Measurements from ENCODE around the gene KCNG4.
"Not testable (repeated sequence)": the region's sequence is repeated elsewhere in the genome, so short reads cannot be mapped to it uniquely, and the experiment has no call there.

The KCNG4 gene

DNA sequence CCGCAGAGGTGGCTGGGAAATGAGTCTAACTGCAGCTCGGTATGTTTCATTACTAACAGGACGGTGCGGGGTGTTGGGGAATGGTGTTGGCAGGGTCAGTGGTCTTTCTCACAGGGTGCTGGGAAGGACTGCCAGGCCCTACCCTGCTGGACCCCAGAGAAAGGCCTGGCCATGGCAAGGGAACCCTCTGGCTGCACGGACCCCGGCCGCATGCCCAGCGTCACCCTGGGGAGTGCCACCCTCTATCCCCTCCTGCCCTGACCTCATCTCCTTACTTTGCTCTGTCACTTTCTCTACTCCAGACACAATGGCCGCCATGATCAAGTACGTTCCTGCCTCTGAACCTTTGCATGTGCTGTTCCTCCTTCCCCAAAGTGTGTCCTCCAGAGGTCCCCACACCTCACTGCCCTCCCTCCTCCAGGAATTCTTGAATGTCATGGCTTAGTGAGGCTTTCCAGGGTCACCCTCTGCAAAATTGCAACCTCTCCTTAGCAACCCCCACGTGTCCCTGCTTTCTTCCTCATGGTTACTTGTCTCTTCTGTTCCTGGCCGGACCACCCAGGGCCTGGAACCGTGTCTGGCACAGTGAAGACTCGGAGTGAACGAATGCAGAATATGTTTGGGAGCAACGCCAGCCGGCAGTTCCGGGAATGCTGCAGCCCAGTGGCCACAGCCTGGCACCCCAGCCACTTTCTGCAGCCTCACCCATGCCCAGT is 33.7 kb downstream of the KCNG4 start:
- DNase-seq: no peak

DNA sequence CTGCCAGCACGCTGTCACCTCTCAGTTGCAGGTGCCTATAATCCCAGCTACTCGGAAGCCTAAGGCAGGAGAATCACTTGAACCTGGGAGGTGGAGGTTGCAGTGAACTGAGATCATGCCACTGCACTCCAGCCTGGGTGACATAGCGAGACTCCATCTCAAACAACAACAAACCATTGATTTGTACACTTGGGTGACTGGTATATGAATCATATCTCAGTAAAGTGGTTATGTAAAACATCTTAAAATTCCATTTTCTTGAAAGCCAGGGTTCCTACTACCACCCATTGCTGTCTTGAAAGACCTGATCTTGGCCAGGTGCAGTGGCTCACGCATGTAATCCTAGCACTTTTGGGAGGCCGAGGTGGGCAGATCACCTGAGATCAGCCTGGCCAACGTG is 34.7 kb downstream of the KCNG4 start:
- not testable (repeated sequence) for DNase-seq

DNA sequence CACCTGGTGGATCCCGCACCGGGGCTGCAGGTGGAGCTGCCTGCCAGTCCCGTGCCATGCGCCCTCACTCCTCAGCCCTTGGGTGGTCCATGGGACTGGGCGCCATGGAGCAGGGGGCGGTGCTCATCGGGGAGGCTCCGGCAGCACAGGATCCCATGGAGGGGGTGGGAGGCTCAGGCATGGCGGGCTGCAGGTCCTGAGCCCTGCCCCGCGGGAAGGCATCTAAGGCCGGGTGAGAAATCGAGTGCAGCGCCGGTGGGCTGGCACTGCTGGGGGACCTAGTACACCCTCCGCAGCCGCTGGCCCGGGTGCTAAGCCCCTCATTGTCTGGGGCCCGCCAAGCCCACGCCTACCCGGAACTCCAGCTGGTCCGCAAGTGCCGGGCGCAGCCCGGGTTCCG is 35.3 kb downstream of the KCNG4 start:
- DNase-seq: not testable (repeated sequence)

DNA sequence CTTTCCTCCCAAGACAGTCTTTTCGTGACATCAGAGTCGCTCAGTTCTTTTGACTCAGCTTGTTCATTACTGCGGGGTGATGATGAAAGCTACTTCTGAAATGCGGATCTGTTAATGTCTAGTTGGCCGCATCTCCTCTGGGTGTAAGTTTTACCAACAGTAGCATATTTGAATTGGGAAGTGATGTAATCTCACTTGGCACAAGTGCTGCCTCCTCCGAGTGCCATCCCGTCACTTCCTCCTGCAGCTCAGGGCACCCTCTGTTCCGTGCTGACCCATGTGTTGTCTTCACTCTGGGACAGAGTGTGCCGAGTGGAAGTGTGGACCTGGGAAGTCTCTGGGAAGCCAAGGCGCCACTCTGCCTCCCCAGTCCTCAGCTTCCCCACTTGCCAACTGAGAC is 40.0 kb downstream of the KCNG4 start:
- DNase-seq: no peak

DNA sequence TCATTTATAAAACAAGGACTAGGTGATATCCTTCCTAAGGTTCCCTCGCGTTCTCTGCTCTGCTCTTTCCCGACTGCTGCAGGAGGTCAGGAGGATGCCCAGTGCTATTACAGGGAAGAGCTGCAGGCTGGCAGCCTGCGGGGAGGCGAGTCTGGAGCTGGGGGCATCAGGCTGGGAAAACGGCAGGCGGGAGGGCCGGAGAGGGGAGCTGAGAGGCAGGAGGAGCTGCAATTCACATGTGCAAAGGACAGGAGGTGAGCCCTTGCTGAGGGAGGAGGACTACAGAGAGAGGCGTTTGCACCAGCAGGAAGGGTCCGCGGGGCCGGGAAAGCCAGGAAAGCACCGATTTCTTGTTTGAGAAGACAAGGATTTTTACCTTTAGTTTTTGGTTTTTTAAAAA is 40.7 kb downstream of the KCNG4 start:
- no peak for DNase-seq

DNA sequence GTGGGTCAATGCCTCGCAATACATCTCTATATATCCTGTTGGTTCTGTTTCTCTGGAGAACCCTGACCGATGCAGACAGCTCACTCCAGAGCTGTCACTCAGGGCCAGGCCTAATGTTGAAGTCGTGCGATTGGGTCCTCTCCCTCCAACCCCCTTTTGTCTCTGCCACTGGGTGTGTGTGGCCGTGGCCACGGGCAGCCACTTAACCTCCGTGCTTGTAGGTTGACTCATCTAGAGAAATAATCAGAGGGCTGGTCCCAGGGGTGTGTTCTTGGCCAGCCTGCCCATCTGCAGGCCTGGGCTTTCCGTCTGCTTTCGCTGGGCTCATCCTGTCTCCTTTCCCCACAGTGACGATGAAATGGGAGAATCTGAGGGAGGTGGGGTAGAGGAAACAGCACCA is 41.4 kb downstream of the KCNG4 start:
- DNase-seq: no peak

DNA sequence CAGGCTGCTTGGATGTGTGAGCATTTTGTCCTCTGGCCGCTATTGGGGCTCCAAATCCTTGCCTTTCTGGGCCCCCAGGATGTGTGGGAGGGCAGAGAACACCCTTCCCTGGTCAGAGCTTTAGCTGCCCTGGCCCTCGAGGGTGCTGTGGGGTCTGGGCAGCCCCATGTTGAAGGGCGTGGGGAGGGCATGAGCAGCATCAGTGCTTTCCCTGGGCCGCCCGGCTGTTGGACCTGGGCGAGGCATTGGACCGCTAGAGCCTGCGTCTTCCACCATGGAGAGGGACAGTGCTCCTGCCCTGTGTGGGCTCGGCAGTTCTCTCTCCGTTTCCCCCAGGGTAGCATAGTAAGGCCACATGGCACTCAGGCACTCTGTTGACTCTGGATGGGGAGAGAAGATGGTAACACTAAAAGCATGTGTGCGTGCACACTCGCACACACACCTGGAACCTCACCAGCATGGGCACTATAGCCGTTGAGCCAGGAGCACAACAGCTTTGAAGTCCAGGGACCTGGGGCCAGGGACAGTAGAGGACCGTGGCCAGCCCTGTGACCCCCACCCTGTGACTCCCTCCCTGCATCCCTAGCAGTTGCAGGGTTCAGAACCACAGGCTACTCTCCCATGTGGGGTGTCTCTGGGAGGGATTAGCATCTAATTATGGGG is 42.2 kb downstream of the KCNG4 start:
- DNase-seq: no peak

DNA sequence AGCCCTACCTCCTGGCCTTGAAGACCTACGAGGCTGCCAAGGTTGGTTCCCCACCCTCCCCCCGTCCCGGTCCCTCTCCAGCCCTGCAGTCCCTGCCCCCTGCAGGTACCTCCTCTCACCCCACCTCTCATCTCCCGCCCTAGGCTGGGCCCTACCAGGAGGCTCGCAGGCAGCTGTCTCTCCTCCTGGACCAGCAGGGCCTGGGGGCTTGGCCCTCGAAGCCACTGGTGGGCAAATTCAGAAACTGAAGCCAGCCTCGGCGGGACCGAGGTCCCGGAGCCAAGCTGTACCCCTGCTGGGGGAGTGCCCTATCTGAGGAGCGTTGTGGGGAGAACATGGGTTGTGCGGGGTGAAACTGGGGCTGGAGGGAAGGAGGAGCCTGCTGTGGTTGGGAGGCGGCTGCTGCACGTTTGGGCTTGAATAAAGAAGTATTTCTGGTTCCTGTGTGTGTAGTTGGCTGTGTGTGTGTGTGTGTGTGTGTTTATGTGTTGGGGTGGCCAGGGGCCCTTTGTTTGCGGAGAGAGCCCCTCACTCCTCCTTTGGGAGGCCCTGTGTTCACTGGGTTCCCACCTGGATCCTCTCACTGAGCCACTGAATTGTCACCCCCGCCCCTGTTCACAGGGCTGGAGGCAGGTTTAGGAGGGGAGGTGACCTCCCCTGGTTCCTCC is 43.0 kb downstream of the KCNG4 start:
- no peak for DNase-seq

DNA sequence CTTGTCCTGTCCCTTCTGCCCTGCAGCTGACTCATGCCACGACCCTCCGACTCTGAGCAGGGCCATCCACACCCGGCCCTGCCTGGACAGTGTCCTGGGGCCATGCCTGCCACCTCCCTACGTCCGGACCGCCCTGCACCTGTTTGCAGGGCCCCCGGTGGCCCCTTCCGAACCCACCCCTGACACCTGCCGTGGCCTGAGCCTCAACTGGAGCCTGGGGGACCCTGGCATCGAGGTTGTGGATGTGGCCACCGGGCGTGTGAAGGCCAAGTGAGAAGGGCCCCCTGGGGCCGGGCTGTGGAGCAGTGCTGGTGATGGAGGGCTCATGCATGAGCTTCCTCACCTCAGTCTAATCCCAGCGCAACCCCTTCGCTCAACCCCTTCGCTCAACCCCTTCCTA is 43.7 kb downstream of the KCNG4 start:
- DNase-seq: no peak

DNA sequence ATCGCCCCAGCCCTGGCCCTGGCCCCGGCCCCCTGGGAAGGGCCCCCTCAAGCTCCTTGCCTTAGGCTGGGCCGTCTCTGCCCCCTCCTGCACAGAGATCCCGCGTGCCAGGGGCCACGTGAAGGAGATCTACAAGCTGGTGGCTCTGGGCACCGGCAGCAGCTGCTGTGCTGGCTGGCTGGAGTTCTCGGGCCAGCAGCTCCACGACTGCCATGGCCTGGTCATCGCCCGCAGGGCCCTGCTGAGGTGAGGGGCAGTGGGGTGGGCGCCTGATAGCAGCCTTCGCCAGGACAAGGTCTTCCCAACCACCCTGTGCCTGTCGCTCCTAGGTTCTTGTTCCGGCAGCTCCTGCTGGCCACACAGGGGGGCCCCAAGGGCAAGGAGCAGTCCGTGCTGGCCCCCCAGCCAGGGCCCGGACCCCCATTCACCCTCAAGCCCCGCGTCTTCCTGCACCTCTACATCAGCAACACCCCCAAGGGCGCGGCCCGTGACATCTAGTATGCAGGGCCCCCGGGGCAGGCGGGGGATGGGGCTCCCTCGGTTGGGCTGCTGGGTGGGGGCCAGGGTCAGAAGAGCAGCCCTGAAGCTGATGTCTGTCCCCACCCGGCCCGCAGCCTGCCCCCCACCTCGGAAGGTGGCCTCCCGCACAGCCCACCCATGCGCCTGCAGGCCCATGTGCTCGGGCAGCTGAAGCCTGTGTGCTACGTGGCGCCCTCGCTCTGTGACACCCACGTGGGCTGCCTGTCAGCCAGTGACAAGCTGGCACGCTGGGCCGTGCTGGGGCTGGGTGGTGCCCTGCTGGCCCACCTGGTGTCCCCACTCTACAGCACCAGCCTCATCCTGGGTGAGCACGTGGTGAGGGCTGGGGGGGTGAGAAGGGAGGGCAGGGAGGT is 44.4 kb downstream of the KCNG4 start:
- DNase-seq: no peak

DNA sequence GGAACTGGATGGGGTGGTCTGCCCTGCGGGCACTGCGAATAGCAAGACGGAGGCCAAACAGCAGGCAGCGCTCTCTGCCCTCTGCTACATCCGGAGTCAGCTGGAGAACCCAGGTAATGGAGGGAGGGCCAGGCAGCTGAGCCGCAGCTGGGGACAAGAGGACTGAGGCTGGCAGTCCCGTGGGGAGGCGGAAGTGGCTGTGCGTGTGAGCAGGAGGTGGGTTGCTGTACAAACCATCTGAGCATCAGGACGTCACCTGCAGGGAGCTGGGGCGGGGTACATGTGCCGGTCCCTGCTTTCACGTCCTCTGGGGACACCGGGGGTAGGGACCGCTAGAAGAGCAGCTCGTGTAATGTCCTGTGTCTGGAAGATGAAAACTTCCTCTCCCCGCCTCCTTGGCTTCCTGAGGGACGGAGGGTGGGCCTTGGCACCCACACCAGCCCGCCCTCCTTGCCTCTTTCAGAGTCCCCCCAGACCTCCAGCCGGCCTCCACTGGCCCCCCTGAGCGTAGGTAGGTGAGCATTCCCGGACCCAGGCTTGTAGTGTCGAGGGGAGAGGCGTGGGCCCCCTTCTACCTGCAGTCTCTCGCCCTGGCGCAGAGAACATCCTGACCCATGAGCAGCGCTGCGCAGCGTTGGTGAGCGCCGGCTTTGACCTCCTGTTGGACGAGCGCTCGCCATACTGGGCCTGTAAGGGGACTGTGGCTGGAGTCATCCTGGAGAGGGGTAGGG is 45.2 kb downstream of the KCNG4 start:
- DNase-seq: no peak

DNA sequence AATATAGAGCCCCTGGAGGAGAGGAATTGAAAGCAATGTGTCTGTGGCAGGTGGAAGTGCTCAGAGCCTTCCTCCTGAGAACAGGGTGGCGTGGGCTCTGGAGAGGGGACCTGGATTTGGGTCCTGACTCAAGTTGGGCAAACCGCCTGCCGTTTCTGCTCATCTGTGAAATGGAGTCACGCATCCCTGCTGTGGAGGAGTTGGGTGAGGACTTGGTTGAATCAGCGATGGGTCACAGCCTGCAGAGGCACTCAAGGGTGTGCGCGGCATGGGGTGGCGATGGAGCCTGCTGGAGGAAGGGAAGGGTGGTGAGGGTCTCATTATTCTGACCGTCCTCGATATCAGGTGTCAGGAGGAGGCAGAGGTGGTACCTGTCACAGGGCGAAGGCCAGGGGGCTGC is 45.8 kb downstream of the KCNG4 start:
- DNase-seq: no peak

DNA sequence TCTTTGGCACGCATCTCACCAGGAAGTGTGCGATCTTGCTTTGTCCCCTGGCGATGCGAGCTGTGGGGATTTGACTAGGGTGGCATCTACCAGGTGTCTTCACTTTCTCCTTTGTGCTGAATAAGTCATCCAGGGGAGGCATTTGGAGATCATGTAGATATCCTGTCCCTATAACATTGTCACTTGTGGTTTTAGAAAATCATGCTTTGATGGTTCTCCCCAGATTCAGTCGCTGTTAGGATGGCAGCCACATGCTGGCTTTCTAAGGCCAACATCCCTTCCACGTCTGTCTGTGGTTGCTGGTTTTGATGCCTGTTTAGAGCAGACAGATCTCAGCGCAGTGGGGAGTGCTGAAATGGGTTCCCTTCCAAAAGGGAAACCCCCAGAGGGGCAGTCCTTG is 46.3 kb downstream of the KCNG4 start:
- DNase-seq: no peak

DNA sequence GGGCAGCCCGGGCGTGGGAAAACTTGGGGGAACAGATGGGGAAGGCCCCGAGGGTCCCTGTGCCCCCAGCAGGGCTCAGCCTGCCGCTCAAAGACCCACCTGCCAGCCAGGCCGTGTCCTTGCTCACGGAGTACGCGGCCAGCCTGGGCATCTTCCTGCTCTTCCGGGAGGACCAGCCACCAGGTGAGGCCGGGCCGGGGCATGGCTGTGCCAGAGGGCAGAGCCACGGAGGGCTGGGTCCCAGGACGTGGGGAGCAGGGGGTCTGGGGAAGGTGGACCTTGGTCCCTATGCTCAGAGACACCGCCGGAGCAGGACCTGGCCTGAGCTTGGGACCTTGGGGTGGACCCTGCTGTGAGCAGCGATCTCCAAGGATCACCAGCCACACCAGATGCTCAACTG is 48.3 kb downstream of the KCNG4 start:
- DNase-seq: no peak

DNA sequence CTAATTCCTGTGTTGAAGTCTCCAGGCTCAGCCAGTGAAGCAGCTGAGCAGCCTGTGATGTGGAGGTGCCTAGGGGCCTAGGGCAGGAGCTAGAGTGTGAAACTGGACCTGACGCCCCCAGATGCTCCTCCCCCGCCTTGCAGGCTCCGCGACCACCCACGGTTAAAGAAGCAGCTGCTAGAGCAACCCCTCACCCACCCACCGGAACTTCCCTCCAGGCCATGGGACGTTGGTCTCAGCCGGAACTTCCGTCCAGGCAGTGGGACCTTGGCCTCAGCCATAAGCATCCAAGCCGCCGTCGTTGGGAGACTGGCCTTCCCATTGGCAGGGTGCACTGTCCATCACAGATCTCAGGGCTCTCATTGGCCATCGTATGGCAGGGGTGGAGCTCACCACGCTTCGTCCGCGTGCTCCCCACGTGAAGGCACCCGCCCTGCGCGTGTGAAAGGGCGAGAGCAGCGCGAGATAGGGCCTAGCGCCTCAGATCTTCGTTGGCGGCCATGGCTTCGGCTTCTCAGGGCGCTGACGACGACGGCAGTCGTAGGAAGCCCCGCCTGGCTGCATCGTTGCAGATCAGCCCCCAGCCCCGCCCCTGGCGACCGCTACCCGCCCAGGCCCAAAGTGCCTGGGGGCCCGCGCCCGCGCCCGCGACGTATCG is 49.0 kb downstream of the KCNG4 start, which contains the start of gene ADAD2:
Gene ADAD2, plus strand, starts transcription at position 427 of the 658 bp plus-strand sequence. Its CDS starts 74 bp downstream, at position 501.
- DNase-seq: no peak

DNA sequence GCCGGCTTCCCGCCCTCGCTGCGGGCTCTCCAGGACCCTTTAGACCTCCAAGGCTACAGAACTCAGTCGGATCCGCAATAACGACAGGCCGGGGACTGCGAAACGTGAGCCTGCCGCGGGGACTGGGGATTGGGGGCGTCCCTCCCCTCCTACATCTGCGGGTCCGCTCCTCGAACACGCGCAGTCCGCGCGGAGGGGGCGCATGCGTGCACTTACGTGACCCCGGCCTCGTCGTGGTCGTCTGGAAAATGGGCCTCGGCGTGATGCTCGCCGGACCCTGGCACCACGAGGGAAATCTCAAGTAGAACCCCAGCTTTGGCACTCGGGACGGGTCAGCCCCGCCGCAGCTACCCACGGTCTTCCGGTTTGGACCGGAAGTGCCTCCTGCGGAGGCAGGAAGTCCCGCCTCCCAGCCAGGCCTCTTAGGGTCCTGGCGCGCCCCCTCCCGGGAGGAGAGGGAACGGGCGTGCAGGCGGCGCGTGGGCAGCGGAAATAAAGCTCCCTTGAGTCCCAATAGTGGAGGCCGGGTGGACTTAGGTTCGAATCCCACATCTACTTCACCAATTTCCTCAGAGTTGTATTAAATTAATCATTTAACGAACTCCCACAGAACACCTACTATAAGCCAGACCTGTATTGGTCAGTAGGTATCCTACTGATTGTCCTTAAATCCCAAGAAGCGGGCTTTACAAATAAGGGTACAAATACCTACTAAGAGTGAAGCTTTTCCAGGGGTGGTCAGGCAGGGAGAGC is 53.0 kb downstream of the KCNG4 start, which contains the start of gene TAF1C:
Gene TAF1C, minus strand, starts transcription at position 373 of the 753 bp plus-strand sequence. CDS start 2,069 bp downstream, outside the sequence.
- peak; percentile 85 for DNase-seq

DNA sequence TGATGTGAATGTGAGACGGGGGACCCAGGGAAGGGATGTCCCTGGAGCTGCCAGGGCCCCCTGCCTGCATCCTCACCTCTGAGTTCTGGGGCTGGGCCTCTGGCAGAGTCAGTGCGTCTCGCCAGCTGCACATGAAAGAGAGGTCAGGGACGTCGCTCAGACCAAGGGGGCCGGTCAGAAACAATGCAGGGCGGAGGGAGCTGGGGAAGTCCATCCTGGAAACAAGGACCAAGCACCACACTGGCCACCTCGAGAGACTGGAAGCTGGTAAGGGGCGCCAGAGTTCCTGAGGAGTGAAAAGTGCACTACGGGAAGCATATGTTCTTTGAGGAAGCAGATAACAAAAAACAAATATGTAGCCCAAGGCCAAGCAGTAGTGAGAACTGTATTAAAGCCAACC is 55.0 kb downstream of the KCNG4 start:
- no peak for DNase-seq

DNA sequence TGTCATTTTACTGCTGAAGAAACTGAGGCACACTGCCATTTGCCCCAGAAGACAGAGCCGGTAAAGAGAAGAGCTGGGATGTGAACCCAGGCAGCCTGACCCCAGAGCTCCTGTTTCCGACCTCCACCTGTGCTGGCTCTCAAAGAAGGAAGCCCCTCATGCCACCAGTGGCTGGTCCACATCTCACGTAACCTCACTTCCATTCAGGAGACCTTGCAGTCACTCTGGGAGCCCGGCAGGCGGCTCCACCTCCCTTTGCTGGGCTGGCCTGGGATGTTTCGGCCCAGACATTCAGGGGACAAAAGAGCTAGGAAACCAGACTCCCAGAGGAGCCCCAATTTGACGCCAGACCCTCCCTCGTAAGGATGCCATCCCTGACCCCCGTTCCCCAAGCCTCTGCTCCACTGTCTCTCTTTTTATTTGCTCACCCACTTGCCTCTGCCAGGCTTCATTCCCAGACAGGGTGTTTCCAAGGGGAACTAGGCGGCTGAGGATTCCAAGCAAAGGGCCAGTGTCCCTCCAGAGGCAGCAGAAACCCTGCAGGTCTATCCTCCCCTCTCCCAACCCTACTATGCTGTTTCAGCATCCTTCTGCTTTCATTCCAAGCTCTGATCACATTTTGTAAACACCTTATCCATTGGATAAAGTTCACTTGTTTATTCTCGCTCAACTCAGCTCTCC is 55.8 kb downstream of the KCNG4 start:
- DNase-seq: peak; percentile 19

DNA sequence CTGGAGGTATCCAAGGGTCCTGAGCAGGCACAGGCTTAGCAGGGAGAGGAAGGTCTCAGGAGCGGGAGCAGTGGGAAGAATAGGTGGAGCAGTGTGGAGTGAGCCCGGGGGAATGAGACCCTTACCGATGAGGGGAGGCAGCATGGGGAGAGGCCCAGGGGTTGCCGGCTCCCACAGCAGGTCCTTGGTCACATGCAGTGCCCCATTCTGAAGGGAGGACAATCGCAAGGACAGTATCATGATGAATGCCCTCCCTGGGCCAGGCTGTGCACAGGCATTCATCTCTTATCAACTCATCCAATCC is 56.3 kb downstream of the KCNG4 start:
- no peak for DNase-seq

Data from NCI-H1694 (cell line).